HG02571 (cell line): ENCODE measurements around the gene TMEM14B.
A peak's percentile ranks its signal among the peaks of the same experiment; 100 is the strongest.
"Not testable (repeated sequence)": the region's sequence is repeated elsewhere in the genome, so short reads cannot be mapped to it uniquely, and the experiment has no call there.

Experiments
- ATAC-seq: cut with Tn5 transposase; IDR thresholded peaks from one replicate; pipeline ENCODE4 v1.9.1; 2021; ENCODE audit warnings: mild to moderate bottlenecking, moderate library complexity; ENCODE audit not compliant: unreplicated experiment

TMEM14B gene

GRCh38 chr6:10745116-10745515, 2.5 kb upstream of the TMEM14B start:
- ATAC-seq = no peak

GRCh38 chr6:10746915-10747250, 722 bp upstream of the TMEM14B start:
- no peak for ATAC-seq

DNA sequence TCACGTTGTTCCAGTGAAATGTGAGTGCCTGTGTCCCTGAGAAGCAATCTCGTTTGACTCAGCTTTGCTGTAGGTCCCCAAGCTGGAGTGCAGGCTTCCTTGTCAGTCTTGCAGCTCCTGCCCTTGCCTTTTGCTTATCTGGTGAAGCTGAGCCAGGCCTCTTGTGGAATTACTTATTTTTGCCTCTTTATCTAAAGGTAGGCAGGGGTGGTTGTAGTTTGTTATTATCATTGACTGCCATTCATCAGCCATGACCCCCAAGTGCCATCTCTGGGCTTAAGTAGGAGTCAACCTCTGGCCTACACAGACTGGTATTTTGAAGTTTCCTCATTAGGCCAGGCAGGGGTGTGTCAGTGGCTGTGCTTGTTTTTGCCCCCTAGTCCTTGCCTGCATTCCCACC, 2.1 kb downstream of the TMEM14B start:
- no peak for ATAC-seq

DNA sequence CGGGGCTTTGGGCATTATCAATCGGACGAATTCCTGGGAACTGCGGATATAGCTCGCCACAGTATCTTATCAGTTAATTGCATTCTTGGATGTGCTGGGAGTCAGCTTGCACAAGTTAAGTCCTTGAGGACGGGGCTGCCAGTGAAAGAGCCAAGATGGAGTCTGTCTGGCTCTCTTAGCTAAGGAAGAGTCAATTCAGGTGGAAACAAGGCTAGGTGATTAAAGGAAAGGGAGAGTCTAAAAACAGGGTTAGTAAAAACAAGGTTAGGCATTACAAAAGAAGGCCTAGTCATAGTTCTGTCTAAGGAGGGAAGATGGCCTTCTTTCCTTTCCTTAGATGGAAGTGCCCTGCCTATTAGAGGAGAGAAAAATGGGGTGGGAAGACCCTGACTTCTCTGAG, 3.0 kb downstream of the TMEM14B start:
- ATAC-seq = not testable (repeated sequence)

DNA sequence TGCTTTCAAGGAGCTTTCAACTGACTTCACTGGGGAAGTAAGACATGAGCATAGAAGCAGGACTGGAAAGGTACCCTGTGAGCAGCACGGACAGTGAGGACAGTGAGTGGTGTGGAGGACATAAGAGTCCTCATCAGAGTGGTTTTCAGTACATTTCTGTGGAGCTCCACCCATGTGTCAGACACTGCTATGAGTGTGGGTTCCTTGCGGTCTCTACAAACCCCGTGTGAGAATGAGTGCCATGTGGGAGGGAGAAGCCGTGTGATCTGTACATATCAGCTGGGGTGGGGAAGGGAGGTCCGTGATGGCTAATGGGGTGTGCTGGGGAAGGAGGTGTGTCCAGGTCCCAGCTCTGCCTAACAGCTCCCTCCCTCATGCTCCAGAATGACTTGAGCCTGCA, 4.2 kb downstream of the TMEM14B start:
- ATAC-seq = not testable (repeated sequence)

GRCh38 chr6:10756085-10756484, 8.5 kb downstream of the TMEM14B start:
- no peak for ATAC-seq

DNA sequence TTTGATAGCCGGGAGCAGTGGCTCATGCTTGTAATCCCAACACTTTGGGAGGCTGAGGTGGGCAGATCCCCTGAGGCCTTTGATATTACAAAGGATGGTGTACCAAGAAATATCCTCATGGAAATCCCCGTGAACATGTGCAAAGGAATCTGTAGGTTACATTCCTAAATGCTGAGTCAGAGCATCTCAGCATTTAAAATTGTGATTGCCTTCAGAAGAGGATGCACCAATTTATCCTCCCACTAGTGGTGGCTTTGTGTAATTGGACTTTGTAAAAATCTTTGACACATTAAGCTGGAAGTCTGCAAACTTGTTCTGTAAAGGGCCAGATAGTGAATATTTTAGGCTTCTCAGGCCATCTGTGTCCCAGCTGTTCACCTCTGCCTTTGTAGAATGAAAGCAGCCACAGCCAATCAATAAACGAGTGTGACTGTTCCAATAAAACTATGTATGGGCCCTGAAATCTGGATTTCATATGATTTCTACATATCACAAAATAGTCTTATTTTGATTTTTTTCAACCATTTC, 11.8 kb downstream of the TMEM14B start:
- no peak for ATAC-seq

DNA sequence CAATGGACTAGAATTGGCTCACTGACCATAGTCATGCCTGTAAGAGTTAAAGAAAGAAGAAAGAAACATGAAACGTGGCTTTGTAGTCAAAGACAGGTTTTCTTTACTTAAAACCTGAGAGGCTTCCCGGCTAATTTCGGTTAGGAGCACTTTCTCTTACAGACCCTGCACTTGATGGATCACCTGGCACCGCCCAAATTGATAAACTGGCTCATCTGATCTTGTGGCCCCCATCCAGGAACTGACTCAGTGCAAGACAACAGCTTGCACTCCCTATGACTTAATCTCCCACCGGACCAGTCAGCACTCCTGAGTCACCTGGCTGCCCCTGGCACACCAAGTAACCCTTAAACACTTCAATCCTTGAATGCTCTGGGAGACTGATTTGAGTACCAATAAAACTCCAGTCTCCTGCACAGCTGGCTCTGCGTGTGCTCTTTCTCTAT, 12.3 kb downstream of the TMEM14B start:
- ATAC-seq = no peak

DNA sequence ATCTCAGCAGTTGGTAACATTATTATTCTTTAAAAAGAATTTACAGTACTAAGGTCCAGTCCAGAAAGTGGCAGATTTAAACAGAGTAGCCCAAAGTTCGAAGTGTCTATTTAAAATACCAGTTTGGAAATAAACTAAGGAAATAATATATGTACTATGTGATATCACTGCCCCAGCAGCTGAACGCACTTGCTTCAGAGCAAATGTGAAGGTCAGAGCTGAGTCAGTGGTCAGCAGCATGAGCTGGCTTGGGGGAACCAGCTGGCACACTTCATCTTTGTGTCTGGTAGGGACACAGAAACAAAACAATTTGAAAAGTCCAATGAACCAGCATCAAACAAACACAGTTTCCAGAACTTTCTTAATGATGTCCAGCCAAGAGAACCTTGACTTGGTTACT, 15.4 kb downstream of the TMEM14B start:
- no peak for ATAC-seq

- ATAC-seq = no peak
Measured at GRCh38 chr6:10769419-10769818, 21.8 kb downstream of the TMEM14B start.

- no peak for ATAC-seq
Measured at GRCh38 chr6:10771371-10771894, 23.8 kb downstream of the TMEM14B start.

- no peak for ATAC-seq
Measured at GRCh38 chr6:10778230-10778629, 30.6 kb downstream of the TMEM14B start.

DNA sequence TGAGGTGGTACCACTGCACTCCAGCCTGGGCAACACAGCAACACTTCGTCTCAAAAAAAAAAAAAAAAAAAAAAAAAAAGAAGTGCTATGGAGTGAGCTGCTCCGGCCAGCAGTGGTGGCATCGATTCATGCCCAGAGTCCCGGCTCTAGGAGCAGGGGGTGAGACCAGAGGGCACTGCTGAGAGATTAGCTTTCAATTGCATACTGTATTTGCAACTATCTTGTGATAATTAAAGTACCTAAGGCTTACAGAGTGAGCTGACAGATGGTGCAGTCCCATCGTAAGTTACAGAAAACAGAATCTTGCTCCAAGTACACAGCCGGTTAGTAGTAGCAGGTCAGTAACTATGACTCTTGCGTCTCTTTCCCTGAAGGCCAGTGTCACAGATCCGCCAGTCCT, 31.5 kb downstream of the TMEM14B start:
- ATAC-seq = no peak

GRCh38 chr6:10791673-10792072, 44.1 kb downstream of the TMEM14B start:
- ATAC-seq = no peak

GRCh38 chr6:10792101-10792500, 44.5 kb downstream of the TMEM14B start:
- no peak for ATAC-seq

- ATAC-seq = no peak
Measured at GRCh38 chr6:10793035-10793434, 45.4 kb downstream of the TMEM14B start.

- ATAC-seq = no peak
Measured at GRCh38 chr6:10793695-10794094, 46.1 kb downstream of the TMEM14B start.

DNA sequence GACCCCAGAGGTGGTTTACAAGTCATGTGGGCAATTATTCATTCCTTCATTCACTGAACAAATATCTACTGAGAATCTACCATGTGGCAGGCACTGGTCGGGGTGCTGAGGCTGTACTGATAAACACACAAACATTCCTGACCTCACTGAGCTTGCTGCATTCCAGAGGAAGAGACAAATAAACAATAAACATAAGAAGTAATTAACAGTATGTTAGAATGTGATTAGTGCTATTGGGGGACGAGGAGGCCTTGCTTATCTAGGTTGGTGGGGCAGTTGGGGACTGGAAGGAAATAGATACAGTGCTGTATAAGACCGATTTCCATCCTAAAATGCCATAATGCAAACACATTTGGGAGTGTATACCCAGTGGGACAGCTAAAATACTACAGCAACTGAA, 46.6 kb downstream of the TMEM14B start:
- no peak for ATAC-seq

- ATAC-seq = no peak
Measured at GRCh38 chr6:10800810-10801209, 53.2 kb downstream of the TMEM14B start.

DNA sequence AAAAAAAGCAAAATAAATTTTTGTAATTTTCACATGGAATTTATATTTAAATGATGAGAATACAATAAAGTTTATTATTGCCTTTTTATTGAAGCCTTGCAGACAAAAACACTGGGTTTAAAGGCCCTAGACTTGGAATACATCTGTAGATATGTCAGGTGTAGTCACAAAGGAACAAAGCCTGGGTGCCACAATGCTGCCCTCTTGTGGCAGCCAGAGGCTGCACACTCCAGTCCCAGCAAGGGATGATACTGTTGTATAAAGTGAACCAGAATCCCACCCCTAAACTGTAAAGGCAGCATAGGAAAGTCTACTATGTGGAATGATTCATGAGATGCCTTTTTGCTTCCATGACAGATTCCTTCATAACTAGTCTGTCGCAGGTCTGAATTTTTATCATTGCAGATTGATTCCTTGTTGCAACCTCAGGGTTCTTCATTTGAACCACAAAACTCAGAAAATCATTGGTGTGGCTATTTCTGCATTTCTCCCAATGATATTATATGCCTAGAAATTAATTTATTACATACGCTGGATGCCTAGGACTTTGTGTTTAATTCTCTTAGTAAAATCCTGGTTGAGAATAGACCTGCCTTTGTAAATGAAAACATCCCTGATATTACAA, 53.7 kb downstream of the TMEM14B start:
- ATAC-seq = peak; percentile 87
